Left renal pelvis (tissue), 4 donors: Measurements from ENCODE around the gene ZNF124. TPM values are rescaled to one million over a fixed set of nuclear protein-coding genes. Genes with fewer than 3 reads are reported as not detected.
"Not testable (repeated sequence)": the region's sequence is repeated elsewhere in the genome, so short reads cannot be mapped to it uniquely, and the experiment has no call there.

Source experiments
- DNase-seq, 4 donors: peaks; one replicate each; pipeline ENCODE4 v3.0.0-alpha.2; 2013; ENCODE audit warnings: low read depth in 4 of 4, low spot score in 3 of 4
- polyA plus RNA-seq, 4 donors: library from polyadenylated mRNA; unstranded; fragments of 120-200 nt; gene quantifications; one replicate each; pipeline ENCODE4 v1.2.1, GENCODE V29; 2013; ENCODE audit not compliant: insufficient read length in 4 of 4

Gene ZNF124
- 10 to 100 TPM in 3 of 4 donors, 1 to 10 TPM in 1; 6.2 to 31.9 (median 25.0) TPM for polyA plus RNA-seq

DNA sequence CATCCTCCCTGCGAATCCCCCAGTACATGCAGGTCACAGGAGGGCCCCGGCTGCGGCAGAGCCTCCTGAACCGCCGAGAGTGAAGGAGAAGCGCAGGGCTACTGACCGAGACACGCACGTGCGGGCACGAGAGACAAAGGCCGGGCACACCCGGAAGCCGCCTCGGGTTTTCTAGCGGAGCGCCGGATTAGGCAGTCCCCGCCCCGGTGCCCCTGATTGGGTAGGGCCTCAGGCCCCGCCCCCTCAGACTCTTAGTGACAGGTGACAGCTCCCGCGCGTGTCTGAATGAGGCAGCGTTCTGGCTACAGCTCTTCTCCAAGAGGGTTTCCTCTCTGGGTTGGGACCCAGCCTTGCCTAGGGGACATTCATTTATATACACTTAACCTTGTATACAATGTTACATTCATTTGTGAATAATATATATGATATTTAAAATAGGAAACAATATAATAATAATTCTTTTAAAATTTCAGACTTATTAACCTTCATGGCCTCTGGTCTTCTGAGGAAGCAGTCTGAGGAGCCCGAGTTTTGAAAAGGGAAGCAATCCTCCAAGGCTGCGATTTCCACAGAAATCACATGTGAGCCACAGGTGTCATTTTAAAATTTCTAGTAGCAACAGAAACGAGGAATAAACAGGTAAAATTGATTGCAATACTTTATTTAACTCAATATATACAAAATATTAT lies at the start of gene ZNF124:
Gene ZNF124, minus strand, starts transcription at position 146 of the 689 bp plus-strand sequence. Its CDS starts 143 bp downstream, at position 3.
- DNase-seq = not testable (repeated sequence)

DNA sequence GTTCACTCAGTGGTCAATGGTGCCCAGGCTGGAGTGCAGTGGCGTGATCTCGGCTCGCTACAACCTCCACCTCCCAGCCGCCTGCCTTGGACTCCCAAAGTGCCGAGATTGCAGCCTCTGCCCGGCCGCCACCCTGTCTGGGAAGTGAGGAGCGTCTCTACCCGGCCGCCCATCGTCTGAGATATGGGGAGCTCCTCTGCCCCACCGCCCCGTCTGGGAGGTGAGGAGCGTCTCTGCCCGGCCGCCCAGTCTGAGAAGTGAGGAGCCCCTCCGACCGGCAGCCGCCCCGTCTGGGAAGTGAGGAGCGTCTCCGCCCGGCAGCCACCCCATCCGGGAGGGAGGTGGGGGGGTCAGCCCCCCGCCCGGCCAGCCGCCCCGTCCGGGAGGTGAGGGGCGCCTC lies 48.5 kb upstream of the ZNF124 start:
- not testable (repeated sequence) for DNase-seq

DNA sequence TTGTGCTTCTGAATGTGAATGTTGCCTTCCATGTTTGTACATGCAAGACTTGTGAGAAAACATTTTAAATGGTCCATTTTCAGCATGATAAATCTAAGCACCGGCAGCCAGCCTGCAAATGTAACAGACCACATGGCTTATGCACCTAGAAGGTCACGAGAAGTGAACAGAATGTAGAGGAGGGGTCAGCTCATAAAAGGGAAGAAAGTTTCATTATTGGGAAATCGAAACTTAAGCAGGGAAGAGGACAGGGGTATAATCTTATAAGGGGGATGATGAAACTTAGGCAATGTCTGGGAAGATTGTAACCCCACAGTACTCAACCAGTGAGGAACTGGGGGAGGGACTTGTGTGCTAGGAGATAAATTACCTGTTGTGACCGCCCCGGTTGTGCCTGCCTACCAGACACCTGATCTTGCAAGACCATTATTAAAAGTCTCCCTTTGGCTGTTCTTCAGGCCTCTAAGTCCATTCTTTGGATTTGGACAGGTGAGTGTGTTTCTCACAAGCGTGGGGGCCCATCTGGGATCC lies 46.4 kb upstream of the ZNF124 start:
- DNase-seq = no peak

DNA sequence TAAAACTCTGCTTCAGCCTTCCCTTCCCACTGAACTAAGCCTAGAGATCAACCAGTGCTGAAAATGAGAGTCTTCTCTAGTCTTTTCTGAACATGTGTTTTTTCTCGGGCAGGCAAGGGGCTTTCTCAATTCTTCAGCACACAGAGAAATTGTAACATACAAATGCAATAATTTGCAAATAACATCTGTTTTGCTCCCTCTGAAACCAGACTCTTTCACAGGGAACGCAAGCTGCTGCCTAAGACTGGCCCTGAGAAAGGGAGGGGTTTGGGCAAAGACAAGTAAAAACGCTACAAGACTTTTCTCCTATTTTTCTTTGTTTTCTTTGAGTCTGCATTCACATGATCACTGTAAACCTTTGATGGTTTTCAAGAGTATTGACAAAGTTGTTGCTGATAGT lies 44.4 kb upstream of the ZNF124 start:
- DNase-seq = no peak

DNA sequence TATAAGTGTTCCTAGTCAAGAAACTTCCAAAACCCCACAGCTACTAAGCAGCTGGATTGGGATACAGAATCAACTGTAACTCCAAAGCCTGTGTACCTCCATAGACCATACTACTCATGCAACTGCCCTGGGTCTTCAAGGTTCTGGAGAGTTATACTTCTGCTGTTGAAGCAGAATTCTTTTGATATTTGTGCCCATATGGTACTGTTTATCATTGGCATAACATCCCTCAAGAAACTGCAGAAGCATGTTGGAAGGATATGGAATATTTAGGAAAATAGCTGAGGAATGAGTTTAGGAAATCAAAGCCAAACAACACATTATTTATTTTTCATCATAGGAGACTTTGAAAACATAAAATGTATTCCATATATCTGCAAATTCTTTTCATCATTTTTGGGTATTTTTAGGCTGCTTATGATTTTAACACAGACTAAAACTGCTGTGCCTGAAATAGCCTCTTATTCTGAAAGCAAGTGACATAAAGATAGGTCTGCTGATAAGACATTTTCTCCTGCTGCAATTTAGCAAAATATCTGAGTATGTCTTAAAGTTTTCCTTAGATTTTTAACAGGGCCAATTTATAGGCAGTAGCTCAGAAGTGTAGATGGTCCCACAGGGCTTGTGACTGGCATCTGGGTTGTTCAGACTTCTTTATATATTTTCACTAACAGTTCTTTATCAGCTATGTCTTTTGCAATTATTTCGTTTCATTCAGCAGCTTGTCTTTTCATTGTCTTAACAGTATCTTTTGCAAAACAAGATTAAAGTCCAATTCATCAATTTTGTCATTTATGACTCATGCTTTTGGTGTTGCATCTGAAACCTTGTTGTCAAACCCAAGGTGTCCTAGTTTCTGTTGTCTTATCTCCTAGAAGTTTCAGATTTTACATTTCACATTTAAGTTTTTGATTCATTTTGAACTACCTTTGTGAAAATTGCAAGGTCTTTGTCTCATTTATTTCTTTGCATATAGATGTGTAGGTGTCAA lies 41.1 kb upstream of the ZNF124 start:
- DNase-seq = no peak

DNA sequence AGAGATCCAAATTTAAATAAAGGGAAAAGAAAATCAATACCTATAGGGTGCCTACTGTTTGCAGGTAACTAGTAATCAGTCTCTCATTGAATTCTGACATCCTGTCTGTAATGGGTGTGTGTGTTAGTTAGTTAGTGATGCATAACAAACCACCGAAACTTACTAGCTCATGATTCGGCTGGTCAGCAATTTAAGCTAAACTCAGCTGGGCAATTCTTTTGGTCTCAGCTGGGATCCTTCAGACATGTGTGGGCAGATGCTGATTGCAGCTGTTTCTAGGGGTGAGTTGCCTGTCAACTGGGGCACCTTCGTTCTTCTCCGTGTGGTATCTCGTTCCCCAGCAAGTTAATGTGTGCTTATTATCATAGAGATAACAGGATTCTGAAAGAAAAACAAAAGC lies 40.2 kb upstream of the ZNF124 start:
- DNase-seq = no peak

DNA sequence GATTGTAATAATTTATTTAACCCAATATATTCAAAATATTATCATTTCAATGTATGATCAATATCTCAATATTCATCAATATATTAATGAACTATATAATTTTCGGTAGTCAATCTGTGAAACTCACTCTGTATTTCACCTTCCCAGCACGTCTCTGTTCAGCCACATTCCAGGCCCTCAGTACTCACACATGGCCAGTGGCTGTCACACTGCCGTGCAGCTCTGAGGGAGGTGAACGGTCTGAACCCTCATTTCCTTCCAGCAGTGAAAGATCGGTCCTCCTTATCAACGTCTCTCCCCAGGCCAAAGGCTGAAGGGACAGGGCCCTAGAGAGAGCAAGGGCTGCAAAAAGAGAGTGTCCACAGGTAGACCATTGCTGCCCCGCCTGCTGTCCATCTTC lies 39.5 kb upstream of the ZNF124 start:
- DNase-seq = no peak

DNA sequence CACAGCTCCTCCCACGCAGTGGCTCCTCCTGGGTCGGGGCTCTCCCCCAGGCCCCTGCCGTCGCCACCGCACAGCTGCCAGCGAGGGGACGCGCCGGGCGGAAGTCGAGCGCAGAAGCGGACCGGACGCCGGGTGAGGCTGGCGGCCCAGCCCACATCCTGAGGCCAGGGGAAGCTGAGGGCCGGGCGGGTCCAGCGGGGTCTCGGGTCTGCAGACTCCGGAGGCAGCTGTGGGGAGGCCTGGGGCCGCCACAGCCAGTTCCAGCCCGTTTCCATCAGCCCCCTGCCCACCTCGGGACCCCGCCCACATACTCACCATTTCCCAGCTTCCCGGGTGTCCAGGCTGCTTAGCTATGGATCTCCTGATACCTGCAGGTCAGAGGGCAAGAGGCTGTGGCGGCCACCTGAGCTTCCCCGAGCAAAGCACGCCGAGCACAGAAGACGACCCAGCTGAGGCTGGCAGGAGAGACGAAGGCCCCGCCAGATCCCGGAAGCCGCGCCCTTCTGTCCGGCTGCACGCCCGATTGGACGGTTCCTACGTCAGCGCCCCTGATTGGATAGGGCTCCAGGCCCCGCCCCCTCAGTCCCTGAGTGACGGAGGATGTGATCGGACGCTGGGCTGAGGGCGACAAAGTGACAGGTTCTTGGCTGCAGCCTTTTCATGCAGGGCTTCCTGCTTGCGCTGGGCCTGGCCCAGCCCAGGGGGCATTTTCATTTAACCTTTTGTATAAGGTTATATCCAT lies 38.7 kb upstream of the ZNF124 start:
- peak; percentile 79 to 91 (median 86) for DNase-seq

DNA sequence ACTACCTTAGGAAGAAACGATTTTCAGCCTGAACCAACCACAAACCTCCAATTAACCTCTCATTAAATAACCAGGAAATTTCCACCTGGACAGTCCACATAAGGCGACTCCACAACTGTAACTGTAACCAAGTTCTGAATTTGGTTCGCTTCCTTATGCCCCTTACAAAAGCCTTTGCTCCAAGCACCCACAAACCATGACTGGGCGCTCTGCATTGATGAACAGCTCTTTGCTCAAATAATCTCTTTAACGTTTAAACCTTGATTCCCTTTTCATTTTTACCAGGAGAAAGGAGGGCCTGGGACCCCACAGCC lies 38.2 kb upstream of the ZNF124 start:
- DNase-seq = peak in 2 of 4 donors; percentile 5 to 14

DNA sequence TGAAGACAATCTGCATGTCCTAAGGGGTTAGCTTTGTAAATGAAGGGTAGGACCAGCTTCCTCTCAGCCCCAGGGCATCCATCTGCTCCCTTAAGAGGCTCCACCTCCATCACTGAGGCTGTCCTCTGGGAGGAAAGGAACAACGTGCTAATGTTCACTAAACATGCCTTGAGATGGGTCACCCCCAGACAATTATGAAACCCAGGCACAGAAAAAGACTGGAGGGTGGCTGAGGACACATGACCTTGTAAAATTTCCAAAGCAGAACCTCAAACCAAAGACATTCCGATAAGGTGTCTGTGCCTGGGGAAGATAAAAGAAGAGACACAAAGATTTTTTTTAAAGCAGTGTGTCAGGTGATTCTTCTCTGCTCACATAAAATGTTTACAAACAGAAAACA lies 37.6 kb upstream of the ZNF124 start:
- no peak for DNase-seq

DNA sequence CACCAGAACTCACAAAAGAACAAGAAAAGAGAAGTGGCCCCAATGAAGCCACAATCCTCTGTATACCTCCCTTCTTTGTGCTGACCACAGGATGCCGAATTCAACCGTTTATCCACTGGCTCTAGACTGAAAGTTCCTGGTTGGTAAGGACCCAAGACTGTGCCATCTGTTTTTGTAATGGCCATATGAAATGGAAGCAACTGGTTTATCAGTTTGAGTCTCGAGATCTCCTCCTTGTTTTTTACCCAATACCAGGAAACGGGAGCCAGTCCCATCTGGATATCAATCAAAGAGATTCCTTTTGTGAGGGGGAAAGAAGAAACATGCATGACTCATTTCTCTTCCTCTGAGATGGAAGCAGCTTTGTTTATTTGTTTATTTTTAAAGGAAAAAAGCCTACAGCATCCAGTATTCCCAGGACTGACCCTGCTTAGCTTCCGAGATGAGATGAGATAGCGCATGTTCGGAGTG lies 32.4 kb upstream of the ZNF124 start:
- no peak for DNase-seq

DNA sequence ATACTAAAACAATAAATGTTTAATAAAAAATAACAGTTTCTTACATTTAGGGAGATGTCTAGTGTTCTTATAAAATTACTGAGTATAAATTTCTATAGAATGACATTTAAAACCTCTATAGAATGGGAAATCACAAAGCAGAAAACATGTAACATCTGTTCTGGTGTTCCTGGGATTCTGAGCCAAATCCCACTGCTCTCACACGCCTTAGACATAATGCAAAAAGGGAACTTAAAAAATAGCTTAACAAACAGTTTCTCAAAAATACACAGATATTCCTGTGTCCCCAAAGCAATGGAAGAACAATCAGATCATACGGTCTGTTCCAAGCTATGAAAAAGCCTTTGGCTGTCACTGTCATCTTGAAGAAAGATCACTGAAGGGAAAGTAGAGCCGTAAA lies 27.0 kb upstream of the ZNF124 start:
- DNase-seq = no peak

DNA sequence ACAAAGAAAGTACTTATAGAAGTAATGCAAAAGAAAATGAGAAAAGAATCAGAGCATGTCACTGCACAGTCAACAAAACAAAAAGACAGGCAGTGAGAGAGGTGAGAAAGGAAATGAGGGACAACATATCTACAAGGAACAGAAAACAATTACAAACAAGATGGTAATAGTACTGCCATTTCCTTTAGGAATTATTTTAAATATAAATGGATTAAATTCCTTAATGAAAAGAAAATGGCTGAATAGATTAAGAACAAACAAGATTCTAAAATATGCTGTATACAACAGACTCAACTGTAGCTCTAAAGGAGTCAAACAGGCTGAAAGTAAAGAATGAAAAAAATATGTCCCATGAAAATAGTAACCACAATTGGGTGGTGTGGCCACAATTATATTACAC lies 22.1 kb upstream of the ZNF124 start:
- DNase-seq = no peak

DNA sequence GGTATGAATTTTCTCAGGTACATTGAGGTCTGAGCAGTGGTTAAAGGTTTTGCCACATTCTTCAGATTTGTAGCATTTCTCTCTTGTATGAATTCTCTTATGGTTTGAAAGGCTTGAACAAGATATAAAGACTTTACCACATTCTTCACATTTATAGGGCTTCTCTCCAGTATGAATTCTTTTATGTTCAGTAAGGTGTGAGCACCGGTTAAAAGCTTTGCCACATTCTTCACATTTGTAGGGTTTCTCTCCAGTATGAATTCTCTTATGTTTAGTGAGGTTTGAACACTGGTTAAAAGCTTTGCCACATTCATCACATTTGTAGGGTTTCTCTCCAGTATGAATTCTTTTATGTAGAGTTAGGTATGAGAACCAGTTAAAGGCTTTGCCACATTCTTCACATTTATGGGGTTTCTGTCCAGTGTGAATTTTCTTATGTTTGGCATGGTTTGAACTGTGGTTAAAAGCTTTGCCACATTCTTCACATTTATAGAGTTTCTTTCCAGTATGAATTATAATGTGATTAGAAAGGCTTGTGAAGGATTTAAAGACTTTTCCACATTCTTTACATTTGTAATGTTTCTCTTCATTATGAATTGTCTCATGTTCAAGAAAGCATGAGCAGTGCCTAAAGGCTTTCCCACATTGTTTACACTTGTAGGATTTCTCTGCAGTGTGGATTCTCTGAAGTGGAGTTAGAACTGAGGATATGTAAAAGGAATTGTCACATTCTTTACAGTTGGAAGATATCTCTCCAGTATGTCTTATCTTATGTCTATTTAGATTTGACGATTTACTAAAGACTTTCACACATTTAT lies 18.4 kb upstream of the ZNF124 start:
- no peak for DNase-seq

DNA sequence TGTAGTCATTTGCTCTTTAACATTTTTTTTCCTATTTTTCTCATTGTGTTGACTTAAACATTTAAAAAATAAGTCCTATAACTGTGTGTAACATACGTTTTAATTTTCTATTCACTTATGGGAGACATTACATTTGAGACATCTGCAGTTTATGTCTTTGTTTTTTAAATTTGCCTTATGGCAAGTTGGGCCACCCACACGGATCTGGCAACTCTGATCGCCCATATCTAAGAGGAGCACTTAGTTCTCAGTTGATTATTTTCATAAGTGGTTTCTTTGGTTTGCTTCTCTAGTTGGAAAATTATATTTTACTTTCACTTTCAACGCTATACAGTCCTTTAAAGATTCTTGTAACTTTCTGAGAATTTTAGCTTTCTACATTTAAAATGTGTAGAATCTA lies 13.8 kb upstream of the ZNF124 start:
- no peak for DNase-seq

DNA sequence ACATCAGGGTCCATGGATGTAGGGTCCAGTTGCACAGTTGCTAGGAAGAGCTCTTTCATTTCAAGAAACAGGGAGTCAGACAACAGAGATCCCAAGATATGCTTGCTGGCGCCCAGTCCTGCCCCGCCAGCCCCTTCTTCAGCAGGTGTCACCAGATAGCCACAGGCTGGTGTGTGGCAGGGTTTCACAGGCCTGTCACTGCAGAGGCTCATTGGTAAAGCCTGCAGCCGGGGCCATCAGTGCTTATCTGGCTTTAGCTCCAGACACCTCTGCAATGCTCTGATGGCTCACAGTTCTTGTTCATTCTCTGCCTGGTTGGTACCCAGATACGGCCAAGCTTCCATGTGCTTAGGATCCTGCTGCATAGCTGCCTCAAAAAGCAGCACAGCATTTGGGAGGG lies 12.4 kb upstream of the ZNF124 start:
- no peak for DNase-seq

DNA sequence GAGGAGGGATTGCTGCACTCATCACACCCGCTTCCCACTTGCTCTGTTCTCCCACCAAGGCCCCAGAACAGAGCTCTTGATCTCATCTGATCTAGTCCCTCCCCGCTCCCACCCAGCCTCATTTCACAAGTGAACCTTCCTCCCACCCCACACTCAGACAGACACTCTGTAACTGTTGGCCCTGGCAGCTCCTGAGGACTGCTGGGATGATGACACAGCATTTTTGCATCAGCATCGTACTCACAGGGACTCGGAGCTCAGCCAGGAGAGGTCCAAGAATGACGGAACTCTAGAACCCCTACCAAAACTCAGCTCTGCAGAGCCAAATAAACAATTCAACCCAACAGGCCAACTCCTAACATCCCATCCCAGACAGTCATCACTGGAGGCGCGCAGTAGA lies 11.2 kb upstream of the ZNF124 start:
- DNase-seq = no peak

DNA sequence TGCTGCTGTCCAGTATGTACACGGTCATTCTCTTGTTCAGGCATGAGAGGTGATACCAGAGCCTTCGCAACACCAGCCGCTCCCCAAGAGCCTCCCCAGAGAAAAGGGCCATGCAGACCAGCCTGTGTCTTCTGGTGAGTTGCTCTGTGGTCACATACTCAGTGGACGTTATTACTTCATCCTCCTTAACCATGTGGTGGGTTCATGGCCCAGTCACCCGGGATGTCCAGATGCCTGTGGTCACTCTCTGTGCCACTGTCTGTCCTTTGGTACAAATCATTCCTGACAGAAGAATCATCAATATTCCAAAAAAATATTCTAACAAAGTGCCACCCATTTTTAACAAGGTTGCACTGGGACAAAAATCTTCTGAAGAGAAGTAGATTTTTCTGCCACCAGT lies 8.8 kb upstream of the ZNF124 start:
- no peak for DNase-seq

DNA sequence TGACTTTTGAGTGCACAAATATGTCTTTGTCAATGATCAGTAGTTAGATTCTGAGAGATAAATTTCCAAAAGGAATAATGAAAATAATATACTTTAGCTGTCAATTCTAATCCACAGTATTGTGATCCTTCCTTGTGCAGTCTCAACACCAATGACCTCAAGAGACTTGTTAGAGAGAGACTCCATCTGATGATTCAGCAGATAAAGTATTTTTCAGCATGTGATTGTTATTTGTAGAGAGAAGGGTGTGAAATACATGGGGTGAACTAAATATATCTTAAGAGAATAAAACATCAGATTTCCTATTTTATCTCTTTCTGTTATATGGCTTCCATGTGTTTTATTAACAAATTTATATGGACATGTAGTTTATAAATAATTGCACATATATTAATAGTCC lies 5.9 kb upstream of the ZNF124 start:
- no peak for DNase-seq

DNA sequence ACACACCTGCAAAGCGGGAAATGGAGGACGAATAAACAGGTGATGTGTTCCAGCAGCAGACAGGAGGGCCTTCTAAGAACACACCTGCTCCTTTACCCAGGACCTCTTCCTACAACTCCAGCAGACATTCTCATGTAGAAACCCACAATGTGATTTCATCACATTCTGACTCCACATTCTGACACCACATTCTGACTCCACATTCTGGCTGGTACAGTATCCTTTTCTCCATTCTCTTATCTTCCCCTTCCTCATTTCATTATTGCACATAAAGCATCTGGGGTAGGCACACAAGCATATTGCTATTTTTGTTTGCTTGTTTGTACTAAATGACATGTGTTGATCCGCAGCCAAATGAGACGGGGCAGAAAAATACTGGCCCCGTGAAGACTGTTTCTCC lies 3.6 kb upstream of the ZNF124 start:
- DNase-seq = no peak
